GM12878 (cell line): Measurements from ENCODE around the gene CUEDC1. TPM values are rescaled to one million over a fixed set of nuclear protein-coding genes. Genes with fewer than 3 reads are reported as not detected.
A peak's percentile ranks its signal among the peaks of the same experiment; 100 is the strongest.

ENCODE experiments used
- ATAC-seq: fragments of 200-7000 bp; cut with Tn5 transposase; 3 replicates; pipeline ENCODE4 v1.9.1; 2020; ENCODE audit warnings: mild to moderate bottlenecking, moderate library complexity
- BruUV-seq: library from RNA; stranded (reverse); fragments of 400-500 nt; replicated peaks from 2 replicates; lab custom pipeline; 2021; lab: Mats Ljungman, UMichigan
- CTCF ChIA-PET: fragments of 300-600 bp; sonication (Branson Sonifier 250); formaldehyde crosslinking; extraction: SDS; loops from one replicate; lab custom pipeline; 2021; ENCODE audit warnings: inconsistent platforms; lab: Yijun Ruan, JAX
- POLR2A ChIA-PET: fragments of 350-600 bp; formaldehyde crosslinking; extraction: SDS; loops from one replicate; lab custom pipeline; 2021; ENCODE audit warnings: inconsistent platforms; lab: Charles Lee
- RAD21 ChIA-PET: fragments of 300-600 bp; sonication (Branson Sonifier 250); formaldehyde crosslinking; loops from one replicate; lab custom pipeline; 2023; ENCODE audit warnings: antibody characterized with exemption; ENCODE audit not compliant: unreplicated experiment; lab: Charles Lee
- SMC1A ChIA-PET: fragments of 300-600 bp; sonication (Branson Sonifier 250); formaldehyde crosslinking; loops from one replicate; lab custom pipeline; 2023; ENCODE audit not compliant: unreplicated experiment, uncharacterized antibody; lab: Charles Lee
- DNase-seq: peaks from one replicate; pipeline ENCODE4 v3.0.0-alpha.2; 2011; ENCODE audit warnings: low read depth, low spot score
- FAIRE-seq: peaks from 3 replicates; lab custom pipeline; 2011; peaks lifted over from hg19 to GRCh38; lab: Jason Lieb, UNC
- H2AFZ ChIP-seq: 2 replicates; pipeline ENCODE4 v1.6.0; 2011; ENCODE audit warnings: low read depth, low read length, control low read depth; ENCODE audit not compliant: control insufficient read depth
- H3K27ac ChIP-seq: 2 replicates; pipeline ENCODE4 v1.5.1; 2011; ENCODE audit warnings: control low read depth; ENCODE audit not compliant: control insufficient read depth, insufficient read depth
- H3K27me3 ChIP-seq, 2 experiments: replicated peaks in 1 of 2; 2 replicates each; pipeline versions ENCODE4 v1.6.0 to v1.6.1; 2011; ENCODE audit warnings: low read length in 1 of 2; ENCODE audit not compliant: control insufficient read depth in 2 of 2, insufficient read depth in 2 of 2
- H3K36me3 ChIP-seq, 2 experiments: 2 replicates each; pipeline ENCODE4 v1.5.1; 2011; ENCODE audit warnings: low read length in 1 of 2; ENCODE audit not compliant: control insufficient read depth in 2 of 2, insufficient read depth in 2 of 2
- H3K4me1 ChIP-seq: 2 replicates; pipeline ENCODE4 v1.6.1; 2011; ENCODE audit warnings: mild to moderate bottlenecking, low read length, moderate library complexity, mixed read lengths; ENCODE audit not compliant: control insufficient read depth, insufficient read depth
- H3K4me2 ChIP-seq: 2 replicates; pipeline ENCODE4 v1.6.0; 2011; ENCODE audit warnings: control low read depth; ENCODE audit not compliant: control insufficient read depth, insufficient read depth
- H3K4me3 ChIP-seq: fragments of 200-600 bp; sonication (generic); 2 replicates; pipeline ENCODE4 v1.5.1; 2016
- H3K79me2 ChIP-seq: 2 replicates; pipeline ENCODE4 v1.6.0; 2011; ENCODE audit warnings: low read length; ENCODE audit not compliant: control insufficient read depth, insufficient read depth
- H3K9ac ChIP-seq: 2 replicates; pipeline ENCODE4 v1.8.0; 2011; ENCODE audit warnings: low read length, control low read depth, mixed read lengths; ENCODE audit not compliant: control insufficient read depth, insufficient read depth
- H3K9me3 ChIP-seq: replicated peaks from 3 replicates; pipeline ENCODE4 v1.5.1; 2011; ENCODE audit warnings: mild to moderate bottlenecking, low read length; ENCODE audit not compliant: control insufficient read depth, insufficient read depth
- H4K20me1 ChIP-seq: 2 replicates; pipeline ENCODE4 v1.6.0; 2011; ENCODE audit not compliant: control insufficient read depth, insufficient read depth
- ASH2L ChIP-seq: fragments of 300-600, 200-600 bp; sonication (generic); IDR thresholded peaks from 2 replicates; pipeline ENCODE4 v1.6.1; 2017; ENCODE audit warnings: low read depth, mild to moderate bottlenecking, borderline replicate concordance
- BHLHE40 ChIP-seq, 2 experiments: fragments of 450-650 bp in 1 of 2; IDR thresholded peaks; 2 replicates each; pipeline ENCODE4 v1.6.1; 2011 to 2017; ENCODE audit warnings: low read depth in 2 of 2, borderline replicate concordance in 1 of 2, improper control_type of control experiment in 1 of 2, low read length in 1 of 2, mild to moderate bottlenecking in 1 of 2
- CHD4 ChIP-seq: fragments of 200-600 bp; sonication (generic); IDR thresholded peaks from 2 replicates; pipeline ENCODE4 v1.6.1; 2016; ENCODE audit warnings: mild to moderate bottlenecking
- CTCF ChIP-seq, 3 experiments: IDR thresholded peaks in 2 of 3; conservative IDR thresholded peaks in 1 of 3; 2 replicates each; pipeline ENCODE4 v1.5.1; 2011; ENCODE audit warnings: low read depth in 3 of 3, low read length in 3 of 3, mild to moderate bottlenecking in 3 of 3, control low read depth in 2 of 3, moderate library complexity in 2 of 3, inconsistent platforms in 1 of 3, mixed read lengths in 1 of 3; ENCODE audit not compliant: control insufficient read depth in 2 of 3, insufficient read depth in 1 of 3; ENCODE audit errors: extremely low read depth in 1 of 3
- E4F1 ChIP-seq: fragments of 450-650 bp; IDR thresholded peaks from 2 replicates; pipeline ENCODE4 v1.6.1; 2018; ENCODE audit warnings: borderline replicate concordance, mild to moderate bottlenecking; ENCODE audit not compliant: partially characterized antibody
- LARP7 ChIP-seq: fragments of 450-650 bp; IDR thresholded peaks from 2 replicates; pipeline ENCODE4 v1.6.1; 2017; ENCODE audit warnings: mild to moderate bottlenecking
- NR2C1 ChIP-seq: fragments of 450-650 bp; IDR thresholded peaks from 2 replicates; pipeline ENCODE4 v1.6.1; 2017; ENCODE audit warnings: antibody characterized with exemption, mild to moderate bottlenecking, moderate library complexity
- WGBS: methylation state at CpG from one replicate; pipeline ENCODE4 v1.1.6; 2016; ENCODE audit warnings: low lambda C conversion rate; ENCODE audit not compliant: insufficient replicate concordance, insufficient coverage; ENCODE audit errors: missing lambda C conversion rate; 5-methylcytosine and 5-hydroxymethylcytosine counted together
- in situ Hi-C: fragments of 300-500 bp; cut with MboI; formaldehyde crosslinking; loops from 9 replicates; pipeline ENCODE4 v1.14.3; 2018; ENCODE audit warnings: mixed read lengths
- intact Hi-C: fragments of 100-400 bp; cut with micrococcal nuclease; formaldehyde crosslinking; loops from one replicate; pipeline ENCODE4 v1.14.2; 2022; ENCODE audit not compliant: unreplicated experiment
- polyA plus RNA-seq, 11 experiments: library from polyadenylated mRNA; depleted of rRNA in 4 of 11; unstranded in 6 of 11; stranded (reverse) in 5 of 11; fragments of >200 nt; fragmentation: Nextera tagmentation in 4 of 11; fragmentation: Illumina TruSeq in 1 of 11; extraction: Ambion mirVana in 4 of 11; extraction: Trizol in 1 of 11; gene quantifications; 1 replicate in 1 of 11; 2 replicates in 10 of 11; pipeline versions ENCODE4 v1.2.1 to v1.2.3, GENCODE V29; 2011 to 2016; ENCODE audit warnings: inconsistent platforms in 2 of 11, missing spikeins in 2 of 11, low read depth in 1 of 11
- total RNA-seq, 4 experiments: library from RNA; depleted of rRNA in 3 of 4; stranded (reverse); fragments of >200 nt in 3 of 4; fragmentation: Illumina TruSeq in 1 of 4; extraction: Trizol in 1 of 4; gene quantifications; 2 replicates each; pipeline versions ENCODE4 v1.2.1 to v1.2.3, GENCODE V29; 2013 to 2021
- TF ChIP-seq, protein P1 (sequence below): fragments of 450-650 bp; IDR thresholded peaks from 2 replicates; pipeline ENCODE4 v1.6.1; 2014; ENCODE audit warnings: mild to moderate bottlenecking

Gene CUEDC1
- total and polyA plus RNA-seq, 10 of the 15 experiments (the other 5 are each of a cell fraction or from before 2014, with no cell fraction given), result 0.24 to 7.4 (median 1.8) TPM

GRCh38 chr17:57947369-57947768 is 7.8 kb downstream of the CUEDC1 start:
- SMC1A ChIA-PET, result interaction anchor here (0.8 to 10.2 kb wide), 20 partner anchors 8 to 96 kb away, joined by 3 to 138 read pairs (median 6); partner anchors contain the start of genes CUEDC1, SRSF1 and VEZF1
- H2AFZ ChIP-seq, result no peak overlapping the region
- CTCF ChIA-PET, result interaction anchor here (0.6 to 8.1 kb wide), 26 partner anchors 8 to 729 kb away, joined by 3 to 77 read pairs (median 4); partner anchors contain the start of gene CUEDC1
- peaks cover 50% of the 10 kb centered on the region for H3K4me1 ChIP-seq
- intact Hi-C loops (loop anchor here (2.0 to 5.0 kb wide), 2 partner anchors 40 to 45 kb away; partner anchors contain the start of gene VEZF1), in situ Hi-C loops (no loop called here)
- H3K4me3 ChIP-seq, result peak overlapping the region; percentile 28; the same call in 1 of the 2 replicates
- no peak overlapping the region for H3K9ac ChIP-seq
- TF ChIP-seq, protein P1, sequence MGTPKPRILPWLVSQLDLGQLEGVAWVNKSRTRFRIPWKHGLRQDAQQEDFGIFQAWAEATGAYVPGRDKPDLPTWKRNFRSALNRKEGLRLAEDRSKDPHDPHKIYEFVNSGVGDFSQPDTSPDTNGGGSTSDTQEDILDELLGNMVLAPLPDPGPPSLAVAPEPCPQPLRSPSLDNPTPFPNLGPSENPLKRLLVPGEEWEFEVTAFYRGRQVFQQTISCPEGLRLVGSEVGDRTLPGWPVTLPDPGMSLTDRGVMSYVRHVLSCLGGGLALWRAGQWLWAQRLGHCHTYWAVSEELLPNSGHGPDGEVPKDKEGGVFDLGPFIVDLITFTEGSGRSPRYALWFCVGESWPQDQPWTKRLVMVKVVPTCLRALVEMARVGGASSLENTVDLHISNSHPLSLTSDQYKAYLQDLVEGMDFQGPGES, result no peak
- no peak for TF ChIP-seq ASH2L
- TF ChIP-seq LARP7, result no peak
- TF ChIP-seq BHLHE40 (IDR thresholded peaks at IDR 0.05; ENCODE audit: borderline replicate concordance in 1 of 2, low read depth in 2 of 2, low read length in 1 of 2), result no peak
- no peak for TF ChIP-seq E4F1
- no peak for TF ChIP-seq CTCF (IDR thresholded peaks at IDR 0.05 in 2 of 3, conservative IDR thresholded peaks at IDR 0.05 in 1 of 3; ENCODE audit: control insufficient read depth in 2 of 3, extremely low read depth in 1 of 3, insufficient read depth in 1 of 3, low read depth in 3 of 3, low read length in 3 of 3)
- no peak for TF ChIP-seq CHD4
- no peak for TF ChIP-seq NR2C1
- H3K4me2 ChIP-seq, result peak overlapping the region; percentile 57
- H3K9me3 ChIP-seq, result no peaks in the 10 kb centered on the region
- H4K20me1 ChIP-seq, result no peaks in the 10 kb centered on the region
- no peaks in the 10 kb centered on the region for H3K36me3 ChIP-seq
- H3K27ac ChIP-seq, result no peak overlapping the region
- FAIRE-seq, result no peak
- ATAC-seq, result no peak
- DNase-seq, result no peak
- POLR2A ChIA-PET, result interaction anchor here (0.6 to 4.8 kb wide), 9 partner anchors 8 to 609 kb away, joined by 3 to 51 read pairs (median 6); no protein-coding TSS in a partner anchor
- RAD21 ChIA-PET, result interaction anchor here (0.6 to 9.4 kb wide), 19 partner anchors 8 to 322 kb away, joined by 3 to 100 read pairs (median 5); partner anchors contain the start of genes CUEDC1 and SRSF1
- no peaks in the 10 kb centered on the region for H3K79me2 ChIP-seq
- H3K27me3 ChIP-seq, result no peaks in the 10 kb centered on the region
- WGBS, result 70% methylated on average over 9 of the region's 9 CpGs
- no TSS peak for BruUV-seq
